Trophoblast cell (in vitro differentiated cells and primary cell): ENCODE results near the gene ZNF134.

ENCODE experiments used
- DNase-seq, 2 donors: peaks; one replicate each; pipeline ENCODE4 v3.0.0-alpha.2; 2016
- H2AFZ ChIP-seq: 2 replicates; pipeline ENCODE4 v1.6.1; 2013; ENCODE audit warnings: low read length, moderate library complexity, mild to moderate bottlenecking; ENCODE audit not compliant: insufficient read depth, poor library complexity
- H2AK5ac ChIP-seq: 2 replicates; pipeline ENCODE4 v1.6.1; 2013; ENCODE audit warnings: mild to moderate bottlenecking, low read length
- H2BK120ac ChIP-seq: 2 replicates; pipeline ENCODE4 v1.6.1; 2013; ENCODE audit warnings: low read length, mild to moderate bottlenecking, moderate library complexity; ENCODE audit not compliant: insufficient read depth, poor library complexity
- H2BK12ac ChIP-seq: 2 replicates; pipeline ENCODE4 v1.6.1; 2013; ENCODE audit warnings: mild to moderate bottlenecking, low read length, moderate library complexity
- H2BK5ac ChIP-seq: 2 replicates; pipeline ENCODE4 v1.6.1; 2013; ENCODE audit warnings: low read length, low read depth, moderate library complexity, mild to moderate bottlenecking; ENCODE audit not compliant: poor library complexity
- H3K14ac ChIP-seq: 2 replicates; pipeline ENCODE4 v1.6.1; 2013; ENCODE audit warnings: mild to moderate bottlenecking, low read length
- H3K18ac ChIP-seq: 2 replicates; pipeline ENCODE4 v1.6.1; 2013; ENCODE audit warnings: mild to moderate bottlenecking, low read length
- H3K23ac ChIP-seq: 2 replicates; pipeline ENCODE4 v1.6.1; 2013; ENCODE audit warnings: low read length
- H3K27ac ChIP-seq: 2 replicates; pipeline ENCODE4 v1.5.1; 2013; ENCODE audit warnings: low read depth, mild to moderate bottlenecking, inconsistent platforms, low read length, moderate library complexity
- H3K27me3 ChIP-seq: 2 replicates; pipeline ENCODE4 v1.6.1; 2013; ENCODE audit warnings: inconsistent platforms, mild to moderate bottlenecking, low read length, moderate library complexity; ENCODE audit not compliant: insufficient read depth
- H3K36me3 ChIP-seq, 2 experiments: 1 replicate in 1 of 2; 2 replicates in 1 of 2; pipeline ENCODE4 v1.6.1; 2013; ENCODE audit warnings: low read length in 2 of 2, mild to moderate bottlenecking in 2 of 2, moderate library complexity in 1 of 2; ENCODE audit not compliant: insufficient read depth in 2 of 2, control insufficient read depth in 1 of 2
- H3K4ac ChIP-seq: 2 replicates; pipeline ENCODE4 v1.6.1; 2013; ENCODE audit warnings: low read depth, mild to moderate bottlenecking, low read length, moderate library complexity
- H3K4me1 ChIP-seq, 2 experiments: 1 replicate in 1 of 2; 2 replicates in 1 of 2; pipeline ENCODE4 v1.6.1; 2013; ENCODE audit warnings: low read length in 2 of 2, mild to moderate bottlenecking in 2 of 2, moderate library complexity in 1 of 2; ENCODE audit not compliant: insufficient read depth in 2 of 2, control insufficient read depth in 1 of 2
- H3K4me2 ChIP-seq: 2 replicates; pipeline ENCODE4 v1.6.1; 2013; ENCODE audit warnings: inconsistent platforms, mild to moderate bottlenecking, low read length, moderate library complexity
- H3K4me3 ChIP-seq: 2 replicates; pipeline ENCODE4 v1.5.1; 2013; ENCODE audit warnings: mild to moderate bottlenecking, low read depth, low read length, inconsistent platforms
- H3K79me1 ChIP-seq: one replicate; pipeline ENCODE4 v1.6.1; 2013; ENCODE audit warnings: low read length
- H3K79me2 ChIP-seq: 2 replicates; pipeline ENCODE4 v1.6.1; 2013; ENCODE audit warnings: low read length, mild to moderate bottlenecking; ENCODE audit not compliant: control insufficient read depth, insufficient read depth, poor library complexity
- H3K9ac ChIP-seq: 2 replicates; pipeline ENCODE4 v1.6.1; 2013; ENCODE audit warnings: mild to moderate bottlenecking, low read length
- H3K9me3 ChIP-seq: 2 replicates; pipeline ENCODE4 v1.6.1; 2013; ENCODE audit warnings: low read depth, mild to moderate bottlenecking, control low read depth, inconsistent platforms, low read length; ENCODE audit not compliant: insufficient read depth
- H4K12ac ChIP-seq: 2 replicates; pipeline ENCODE4 v1.6.1; 2013; ENCODE audit warnings: low read depth, mild to moderate bottlenecking, low read length, moderate library complexity
- H4K8ac ChIP-seq: 2 replicates; pipeline ENCODE4 v1.6.1; 2013; ENCODE audit warnings: low read depth, mild to moderate bottlenecking, low read length, moderate library complexity
- H4K91ac ChIP-seq: one replicate; pipeline ENCODE4 v1.6.1; 2013; ENCODE audit warnings: low read depth, mild to moderate bottlenecking, low read length, moderate library complexity
- WGBS: extraction: QIAGEN DNeasy Blood & Tissue Kit; methylation state at CpG from one replicate; pipeline ENCODE4 v1.1.7; 2013; ENCODE audit warnings: missing lambda C conversion rate; ENCODE audit not compliant: insufficient read length, insufficient coverage; ENCODE audit errors: extremely low coverage; 5-methylcytosine and 5-hydroxymethylcytosine counted together

The ZNF134 gene

GRCh38 chr19:57632987-57633831, 19.2 kb downstream of the ZNF134 start, which contains the start of gene ZNF211:
Gene ZNF211 (plus strand): TSS chr19:57633168. CDS start chr19:57633347, 179 bp downstream.
- Histone ChIP-seq H3K18ac (peak within 1 kb of the TSS; percentile 35), H3K4me1 (peaks cover 5 to 7% of the 10 kb centered on the region in 2 experiments), H2BK5ac (peak within 1 kb of the TSS; percentile 22), H3K79me2 (peaks cover 7% of the 10 kb centered on the region), H3K14ac (peak within 1 kb of the TSS; percentile 70), H4K91ac (peak within 1 kb of the TSS; percentile 63), H2AK5ac (peak within 1 kb of the TSS; percentile 35), H3K9me3 (peaks cover 1% of the 10 kb centered on the region), H3K79me1 (peaks cover 5% of the 10 kb centered on the region), H3K4me2 (peak within 1 kb of the TSS; percentile 81), H3K36me3 (peaks cover 8 to 11% of the 10 kb centered on the region in 2 experiments), H2AFZ (peak within 1 kb of the TSS; percentile 68), H3K9ac (peak within 1 kb of the TSS; percentile 38), H4K8ac (peak within 1 kb of the TSS; percentile 79), H2BK12ac (no peak within 1 kb of the TSS), H3K27me3 (no peaks in the 10 kb centered on the region), H3K4me3 (peak within 1 kb of the TSS; percentile 81), H3K4ac (peak within 1 kb of the TSS; percentile 4), H4K12ac (peak within 1 kb of the TSS; percentile 80), H3K27ac (no peak within 1 kb of the TSS), H2BK120ac (peak within 1 kb of the TSS; percentile 8), H3K23ac (no peak within 1 kb of the TSS)
- DNase-seq = peak; percentile 89 to 97
- no CpG with 5 or more reads among the region's 59 CpGs for WGBS

- Histone ChIP-seq H3K23ac (no peak overlapping the region), H3K14ac (peak overlapping the region; percentile 70), H4K12ac (peak overlapping the region; percentile 80), H2AFZ (peak overlapping the region; percentile 59), H3K4me2 (peak overlapping the region; percentile 81), H3K4ac (no peak overlapping the region), H3K79me1 (peaks cover 5% of the 10 kb centered on the region), H2BK120ac (no peak overlapping the region), H2AK5ac (peak overlapping the region; percentile 35), H2BK5ac (no peak overlapping the region), H3K27me3 (no peaks in the 10 kb centered on the region), H3K18ac (peak overlapping the region; percentile 35), H3K4me3 (peak overlapping the region; percentile 81), H4K91ac (no peak overlapping the region), H2BK12ac (no peak overlapping the region), H3K9me3 (peaks cover 1% of the 10 kb centered on the region), H3K9ac (peak overlapping the region; percentile 38), H4K8ac (peak overlapping the region; percentile 35), H3K79me2 (peaks cover 7% of the 10 kb centered on the region), H3K36me3 (peaks cover 8 to 11% of the 10 kb centered on the region in 2 experiments), H3K4me1 (peaks cover 5 to 7% of the 10 kb centered on the region in 2 experiments), H3K27ac (no peak overlapping the region)
- no CpG with 5 or more reads among the region's 6 CpGs for WGBS
- peak in 1 of 2 donors; percentile 12 for DNase-seq
Observed at GRCh38 chr19:57633832-57634131, 19.7 kb downstream of the ZNF134 start.

- H4K91ac ChIP-seq = no peak overlapping the region
- H4K12ac ChIP-seq = no peak overlapping the region
- no CpG with 5 or more reads among the region's 4 CpGs for WGBS
- no peak overlapping the region for H2AFZ ChIP-seq
- H3K18ac ChIP-seq = no peak overlapping the region
- H2AK5ac ChIP-seq = no peak overlapping the region
- no peak for DNase-seq
- H3K9ac ChIP-seq = no peak overlapping the region
- peaks cover 5 to 7% of the 10 kb centered on the region in 2 experiments for H3K4me1 ChIP-seq
- H3K14ac ChIP-seq = no peak overlapping the region
- no peak overlapping the region for H2BK120ac ChIP-seq
- H3K4me2 ChIP-seq = no peak overlapping the region
- peaks cover 5% of the 10 kb centered on the region for H3K79me1 ChIP-seq
- H3K23ac ChIP-seq = no peak overlapping the region
- peaks cover 23 to 37% of the 10 kb centered on the region in 2 experiments for H3K36me3 ChIP-seq
- no peak overlapping the region for H4K8ac ChIP-seq
- H3K27me3 ChIP-seq = no peaks in the 10 kb centered on the region
- H3K27ac ChIP-seq = no peak overlapping the region
- H3K9me3 ChIP-seq = peaks cover 1% of the 10 kb centered on the region
- H3K79me2 ChIP-seq = peaks cover 7% of the 10 kb centered on the region
- no peak overlapping the region for H3K4me3 ChIP-seq
- H3K4ac ChIP-seq = no peak overlapping the region
- H2BK5ac ChIP-seq = no peak overlapping the region
- no peak overlapping the region for H2BK12ac ChIP-seq
Observed at GRCh38 chr19:57637379-57637778, 23.3 kb downstream of the ZNF134 start.

GRCh38 chr19:57641715-57642234, 27.7 kb downstream of the ZNF134 start:
- no peak overlapping the region for H4K91ac ChIP-seq

More at GRCh38 chr19:57641715-57642234, 27.7 kb downstream of the ZNF134 start:
- H3K23ac ChIP-seq = no peak overlapping the region
- H2BK120ac ChIP-seq = no peak overlapping the region
- H3K9me3 ChIP-seq = peaks cover 1% of the 10 kb centered on the region
- H3K4me3 ChIP-seq = no peak overlapping the region
- no peak overlapping the region for H3K27ac ChIP-seq
- H3K79me2 ChIP-seq = no peaks in the 10 kb centered on the region
- no peaks in the 10 kb centered on the region for H3K27me3 ChIP-seq
- no peak overlapping the region for H3K4ac ChIP-seq
- no peak overlapping the region for H3K18ac ChIP-seq
- H3K4me2 ChIP-seq = no peak overlapping the region
- H4K8ac ChIP-seq = no peak overlapping the region
- H2AFZ ChIP-seq = no peak overlapping the region
- H3K79me1 ChIP-seq = no peaks in the 10 kb centered on the region
- H3K4me1 ChIP-seq = no peaks in the 10 kb centered on the region
- H3K9ac ChIP-seq = no peak overlapping the region
- no peak overlapping the region for H2BK5ac ChIP-seq
- WGBS = no CpG with 5 or more reads among the region's 4 CpGs
- H3K36me3 ChIP-seq = peaks cover 20 to 36% of the 10 kb centered on the region in 2 experiments
- H4K12ac ChIP-seq = no peak overlapping the region
- H3K14ac ChIP-seq = no peak overlapping the region
- H2BK12ac ChIP-seq = no peak overlapping the region
- no peak for DNase-seq
- H2AK5ac ChIP-seq = no peak overlapping the region
